Heart right ventricle (tissue), 16 donors: ENCODE measurements around the gene COLEC12. TPM values are rescaled to one million over a fixed set of nuclear protein-coding genes. Genes with fewer than 3 reads are reported as not detected.

Source experiments
- ATAC-seq, 8 donors: fragments of 200-7000 bp; cut with Tn5 transposase; one replicate each; pipeline ENCODE4 v1.9.1; 2020; ENCODE audit warnings: mild to moderate bottlenecking in 8 of 8, moderate library complexity in 8 of 8, moderate number of reproducible peaks in 1 of 8
- DNase-seq, 2 donors: peaks; one replicate each; pipeline ENCODE4 v3.0.0-alpha.2; 2020
- H3K27ac ChIP-seq, 10 donors: fragments of 200-600 bp; sonication (generic) in 2 of 10; one replicate each; pipeline versions ENCODE4 v1.5.0 to v1.8.0; 2020 to 2022; ENCODE audit warnings: mild to moderate bottlenecking in 3 of 10
- H3K27me3 ChIP-seq, 7 donors: fragments of 200-600 bp; one replicate each; pipeline ENCODE4 v1.8.0; 2021 to 2022; ENCODE audit warnings: mild to moderate bottlenecking in 2 of 7
- H3K36me3 ChIP-seq, 9 donors: fragments of 200-600 bp; sonication (generic) in 1 of 9; one replicate each; pipeline versions ENCODE4 v1.5.0 to v1.8.0; 2020 to 2022; ENCODE audit warnings: mild to moderate bottlenecking in 2 of 9
- H3K4me1 ChIP-seq, 9 donors: fragments of 200-600 bp; sonication (generic) in 1 of 9; one replicate each; pipeline versions ENCODE4 v1.5.0 to v1.8.0; 2020 to 2022; ENCODE audit warnings: mild to moderate bottlenecking in 4 of 9
- H3K4me3 ChIP-seq, 10 donors: fragments of 200-600 bp; sonication (generic) in 2 of 10; one replicate each; pipeline versions ENCODE4 v1.5.0 to v1.8.0; 2020 to 2022; ENCODE audit warnings: mild to moderate bottlenecking in 7 of 10, moderate library complexity in 2 of 10
- H3K9me3 ChIP-seq, 11 donors: fragments of 200-600 bp in 10 of 11; sonication (generic) in 2 of 11; one replicate each; pipeline versions ENCODE4 v1.5.0 to v1.8.0; 2013 to 2022; ENCODE audit warnings: mild to moderate bottlenecking in 2 of 11, control low read depth in 1 of 11, moderate library complexity in 1 of 11
- CTCF ChIP-seq, 9 donors: fragments of 200-600 bp; sonication (generic) in 2 of 9; IDR thresholded peaks; one replicate each; pipeline versions ENCODE4 v1.5.0 to v1.8.0; 2021 to 2022; ENCODE audit warnings: antibody characterized with exemption in 9 of 9, mild to moderate bottlenecking in 5 of 9, moderate library complexity in 1 of 9
- WGBS, 2 donors: extraction: QIAGEN DNeasy Blood & Tissue Kit; methylation state at CpG; one replicate each; pipeline ENCODE4 v1.1.7; 2013; ENCODE audit warnings: inconsistent platforms in 1 of 2; 5-methylcytosine and 5-hydroxymethylcytosine counted together
- intact Hi-C, 10 donors: fragments of 100-400 bp; cut with DNase I; formaldehyde crosslinking; loops; one replicate each; pipeline versions ENCODE4 v1.11.1 to v1.14.2; 2022
- polyA plus RNA-seq, 2 donors: library from polyadenylated mRNA; stranded (reverse); fragments of 200-250 nt; gene quantifications; one replicate each; pipeline ENCODE4 v1.2.3, GENCODE V29; 2013
- total RNA-seq, 10 donors: library from RNA; stranded (reverse); fragmentation: NEBNext Ultra II Directional in 3 of 10; extraction: Animal tissue kit (Norgen Biotek cat#: 25700) in 3 of 10; gene quantifications; one replicate each; pipeline versions ENCODE4 v1.2.1 to v1.2.4, GENCODE V29; 2021 to 2023
- donor health status: Arrhythmogenic right ventricular cardiomyopathy.
- donor health status: ischemic (EF 13 %, LVEDD 7.1; RV severe dilation, severe dysfunction).
- donor health status: healthy with polysubstance abuse.
- donor health status: DM: no; HTN: yes; CAD: no.
- donor health status: DM: no; HTN: no; CAD: no.
- donor health status: ischemic (EF 25% LVEDD 6.9; RV normal size, moderate dysfunction).
- donor health status: ischemic (EF 25% LVEDD 5.7; RV mildly dilated, moderate dysfunction).
- donor health status: healthy.
- donor health status: DM: yes; HTN: yes; CAD: no.
- donor health status: Ischemic cardiomyopathy.
- donor health status: ischemic (EF 35%, LVEDD 5.7; RV mildly dilated, moderate dysfunction).
- donor health status: nonischemic (EF 11% LVEDD 7.7; RV severe dilation, severe dysfunction).
- donor health status: DM: yes; HTN: yes; CAD: no.
- donor health status: PGD.
- donor health status: ischemic (EF 29% LVEDD 5.4; RV normal size, mild dysfunction).
- donor health status: nonischemic (EF 23%, LVEDD 6.1; RV moderate dilation, normal function).

COLEC12 gene
- total and polyA plus RNA-seq, 12 donors: 2.8 to 15.4 (median 6.2) TPM

- H3K36me3 ChIP-seq: no peaks in the 10 kb centered on the region
- peak overlapping the region in 1 of 10 donors; percentile 63 for H3K27ac ChIP-seq
- intact Hi-C loops: no loop called here
- no peak for TF ChIP-seq CTCF (IDR thresholded peaks at IDR 0.05)
- H3K4me3 ChIP-seq: no peak overlapping the region
- peaks cover 0 to 4% (median 0%) of the 10 kb centered on the region in 11 donors for H3K9me3 ChIP-seq
- H3K4me1 ChIP-seq: peaks cover 8 to 38% (median 18%) of the 10 kb centered on the region in 9 donors
- DNase-seq: no peak
- H3K27me3 ChIP-seq: no peaks in the 10 kb centered on the region
- WGBS, 2 donors: 74 to 77% methylated on average over 8 of the region's 8 CpGs
- no peak for ATAC-seq
These were observed 101.4 kb downstream of the COLEC12 start for GRCh38 chr18:398935-399630.

GRCh38 chr18:396556-396955 is 103.9 kb downstream of the COLEC12 start:
- WGBS, 2 donors: 92 to 93% methylated on average over 3 of the region's 3 CpGs
- DNase-seq (no peak), ATAC-seq (no peak)
- intact Hi-C loops: no loop called here
- Histone ChIP-seq H3K27me3 (no peaks in the 10 kb centered on the region), H3K9me3 (no peaks in the 10 kb centered on the region), H3K4me3 (no peak overlapping the region), H3K4me1 (peaks cover 8 to 45% (median 25%) of the 10 kb centered on the region in 9 donors), H3K27ac (no peak overlapping the region), H3K36me3 (no peaks in the 10 kb centered on the region)
- no peak for TF ChIP-seq CTCF (IDR thresholded peaks at IDR 0.05)

- no peak for TF ChIP-seq CTCF (IDR thresholded peaks at IDR 0.05)
- no peaks in the 10 kb centered on the region for H3K27me3 ChIP-seq
- H3K4me1 ChIP-seq: peaks cover 8 to 45% (median 25%) of the 10 kb centered on the region in 9 donors
- 80 to 95% methylated on average over 1 of the region's 1 CpG for WGBS, 2 donors
- intact Hi-C loops: no loop called here
- no peak overlapping the region for H3K4me3 ChIP-seq
- H3K27ac ChIP-seq: no peak overlapping the region
- H3K36me3 ChIP-seq: no peaks in the 10 kb centered on the region
- ATAC-seq (no peak), DNase-seq (no peak)
- H3K9me3 ChIP-seq: no peaks in the 10 kb centered on the region
These were observed 104.3 kb downstream of the COLEC12 start for GRCh38 chr18:396251-396555.

GRCh38 chr18:395456-396250 is 104.8 kb downstream of the COLEC12 start:
- no peak for TF ChIP-seq CTCF (IDR thresholded peaks at IDR 0.05)
- ATAC-seq (peak in 7 of 8 donors; percentile 9 to 55 (median 47)), DNase-seq (no peak)
- WGBS, 2 donors: 63 to 65% methylated on average over 13 of the region's 13 CpGs
- Histone ChIP-seq H3K27me3 (no peaks in the 10 kb centered on the region), H3K27ac (peak overlapping the region in 4 of 10 donors; percentile 49 to 68 (median 58)), H3K36me3 (no peaks in the 10 kb centered on the region), H3K9me3 (no peaks in the 10 kb centered on the region), H3K4me3 (no peak overlapping the region), H3K4me1 (peaks cover 8 to 48% (median 25%) of the 10 kb centered on the region in 9 donors)
- intact Hi-C loops: no loop called here
